Right lobe of liver (tissue), 4 donors: Measurements from ENCODE around the gene MARF1.

Experiments used
- CTCF ChIP-seq, 4 donors: fragments of 200-600 bp in 3 of 4; fragments of 450-650 bp in 1 of 4; IDR thresholded peaks; one replicate each; pipeline versions ENCODE4 v1.5.1 to v1.8.0; 2016 to 2022; ENCODE audit warnings: antibody characterized with exemption in 4 of 4, mild to moderate bottlenecking in 2 of 4
- POLR2A ChIP-seq: fragments of 450-650 bp; IDR thresholded peaks from one replicate; pipeline ENCODE4 v1.6.1; 2017; ENCODE audit warnings: antibody characterized with exemption, mild to moderate bottlenecking
- donor health status: DM: no; HTN: no; CAD: no.
- donor health status: DM: no; HTN: no; CAD: no.
- donor health status: DM: no; HTN: yes; CAD: no.

GRCh38 chr16:15643048-15643945 is at the start of gene MARF1:
- peak; percentile 32 to 54 (median 46) for TF ChIP-seq CTCF (IDR thresholded peaks at IDR 0.05)
- peak; percentile 99 for TF ChIP-seq POLR2A
